ENCODE data around the gene KCNMA1. TPM values are rescaled to one million over a fixed set of nuclear protein-coding genes. Genes with fewer than 3 reads are reported as not detected.

KCNMA1 gene
- total RNA-seq, 4 donors from 2014 or later: 146 to 300 (median 265) TPM

DNA sequence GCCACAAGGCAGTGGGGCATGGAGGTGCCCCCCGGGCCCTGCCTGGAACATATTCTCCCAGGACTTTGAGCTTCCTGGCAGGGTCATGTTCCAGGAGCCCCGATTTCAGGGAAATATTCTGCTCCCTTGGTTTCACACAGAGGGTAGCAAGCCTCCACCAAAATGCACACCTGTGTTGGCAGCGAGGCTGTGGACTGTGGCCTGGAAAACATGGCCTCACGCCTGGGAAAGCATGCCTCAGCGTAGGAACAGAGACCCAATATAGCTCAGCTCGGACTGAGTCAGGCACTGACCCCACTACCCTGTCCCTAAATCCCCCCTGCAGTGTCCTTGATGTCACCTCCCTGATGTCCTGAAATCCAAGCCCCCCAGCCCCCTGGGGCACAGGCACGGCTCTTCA lies 92.0 kb downstream of the KCNMA1 start:
- Histone ChIP-seq H3K27me3 (no peaks in the 10 kb centered on the region), H3K9me3 (no peaks in the 10 kb centered on the region), H3K4me1 (peaks cover 0 to 53% (median 32%) of the 10 kb centered on the region in 4 donors), H3K27ac (replicated peaks in 1 of 4) (peak overlapping the region in 3 of 4 donors; percentile 18 to 50 (median 22)), H3K4me3 (no peak overlapping the region), H3K36me3 (no peaks in the 10 kb centered on the region)
- intact Hi-C loops (cut with DNase I): no loop called here
- TF ChIP-seq POLR2A (IDR thresholded peaks at IDR 0.05; ENCODE audit: low read depth) (no peak), EP300 (IDR thresholded peaks at IDR 0.05) (no peak), POLR2AphosphoS5 (IDR thresholded peaks at IDR 0.05) (no peak)
- TF ChIP-seq, protein P1, sequence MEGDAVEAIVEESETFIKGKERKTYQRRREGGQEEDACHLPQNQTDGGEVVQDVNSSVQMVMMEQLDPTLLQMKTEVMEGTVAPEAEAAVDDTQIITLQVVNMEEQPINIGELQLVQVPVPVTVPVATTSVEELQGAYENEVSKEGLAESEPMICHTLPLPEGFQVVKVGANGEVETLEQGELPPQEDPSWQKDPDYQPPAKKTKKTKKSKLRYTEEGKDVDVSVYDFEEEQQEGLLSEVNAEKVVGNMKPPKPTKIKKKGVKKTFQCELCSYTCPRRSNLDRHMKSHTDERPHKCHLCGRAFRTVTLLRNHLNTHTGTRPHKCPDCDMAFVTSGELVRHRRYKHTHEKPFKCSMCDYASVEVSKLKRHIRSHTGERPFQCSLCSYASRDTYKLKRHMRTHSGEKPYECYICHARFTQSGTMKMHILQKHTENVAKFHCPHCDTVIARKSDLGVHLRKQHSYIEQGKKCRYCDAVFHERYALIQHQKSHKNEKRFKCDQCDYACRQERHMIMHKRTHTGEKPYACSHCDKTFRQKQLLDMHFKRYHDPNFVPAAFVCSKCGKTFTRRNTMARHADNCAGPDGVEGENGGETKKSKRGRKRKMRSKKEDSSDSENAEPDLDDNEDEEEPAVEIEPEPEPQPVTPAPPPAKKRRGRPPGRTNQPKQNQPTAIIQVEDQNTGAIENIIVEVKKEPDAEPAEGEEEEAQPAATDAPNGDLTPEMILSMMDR (IDR thresholded peaks at IDR 0.05): no peak
- 75% methylated on average over 6 of the region's 7 CpGs for WGBS
- no peak for DNase-seq (ENCODE audit: extremely low spot score)

DNA sequence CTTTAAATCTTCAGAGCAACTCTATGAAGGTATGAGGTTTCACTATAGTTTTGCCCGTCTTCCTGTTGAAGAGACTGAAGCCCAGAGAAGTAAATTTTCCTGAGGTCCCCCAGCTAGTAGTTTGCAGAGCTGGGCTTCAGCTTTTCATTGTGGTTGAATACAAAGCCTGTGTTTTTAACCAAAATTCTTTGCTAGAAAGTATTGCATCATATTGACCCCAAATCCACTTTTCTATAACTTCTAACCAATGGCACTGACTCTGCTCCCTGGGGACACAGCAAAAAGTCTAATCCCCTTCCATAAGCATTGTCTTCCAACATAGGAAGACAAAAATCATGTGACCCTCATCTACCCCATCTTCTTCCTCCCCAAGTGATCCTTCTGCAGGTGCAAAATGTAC lies 93.0 kb downstream of the KCNMA1 start:
- Histone ChIP-seq H3K27me3 (no peaks in the 10 kb centered on the region), H3K4me1 (peaks cover 0 to 49% (median 31%) of the 10 kb centered on the region in 4 donors), H3K4me3 (no peak overlapping the region), H3K27ac (replicated peaks in 1 of 4) (no peak overlapping the region), H3K9me3 (no peaks in the 10 kb centered on the region), H3K36me3 (no peaks in the 10 kb centered on the region)
- no peak for TF ChIP-seq EP300 (IDR thresholded peaks at IDR 0.05)
- TF ChIP-seq POLR2A (IDR thresholded peaks at IDR 0.05; ENCODE audit: low read depth): no peak
- no peak for TF ChIP-seq POLR2AphosphoS5 (IDR thresholded peaks at IDR 0.05)
- TF ChIP-seq, protein P1 (IDR thresholded peaks at IDR 0.05): no peak
- no peak for DNase-seq (ENCODE audit: extremely low spot score)
- intact Hi-C loops (cut with DNase I): no loop called here
- WGBS: 96% methylated on average over 1 of the region's 1 CpG

DNA sequence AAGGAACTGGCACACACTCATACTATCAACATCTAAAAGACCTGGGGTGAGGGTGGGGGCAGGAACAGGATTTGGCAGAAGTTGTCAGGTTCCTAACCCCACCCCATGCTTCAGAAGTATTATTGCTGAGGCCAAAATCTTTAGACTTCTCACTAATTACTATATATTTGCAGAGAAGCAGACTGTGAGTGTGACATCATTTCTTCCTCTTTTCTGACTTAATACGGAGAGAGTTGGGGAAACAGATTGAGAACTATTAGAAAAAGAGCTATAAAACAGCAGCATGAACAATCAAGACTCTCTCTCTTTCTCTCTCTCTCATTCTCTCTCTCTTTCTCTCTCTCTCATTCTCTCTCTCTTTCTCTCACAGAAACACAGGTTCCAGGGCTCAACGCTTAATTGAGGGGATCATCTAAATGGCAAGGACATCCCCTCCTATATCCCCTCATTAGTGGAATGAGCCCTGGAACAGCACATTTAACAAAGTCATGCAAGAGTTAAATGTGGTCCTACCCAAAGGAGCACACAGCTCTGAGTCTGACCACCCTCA lies 94.8 kb downstream of the KCNMA1 start:
- no peak overlapping the region for H3K4me3 ChIP-seq
- no peaks in the 10 kb centered on the region for H3K27me3 ChIP-seq
- H3K4me1 ChIP-seq: peaks cover 0 to 48% (median 39%) of the 10 kb centered on the region in 4 donors
- no peak for DNase-seq (ENCODE audit: extremely low spot score)
- no peak overlapping the region for H3K27ac ChIP-seq (replicated peaks in 1 of 4)
- intact Hi-C loops (cut with DNase I): no loop called here
- no peaks in the 10 kb centered on the region for H3K9me3 ChIP-seq
- WGBS: 98% methylated on average over 2 of the region's 2 CpGs
- no peaks in the 10 kb centered on the region for H3K36me3 ChIP-seq
- TF ChIP-seq POLR2AphosphoS5 (IDR thresholded peaks at IDR 0.05) (no peak), EP300 (IDR thresholded peaks at IDR 0.05) (no peak), POLR2A (IDR thresholded peaks at IDR 0.05; ENCODE audit: low read depth) (no peak)
- TF ChIP-seq, protein P1 (IDR thresholded peaks at IDR 0.05): no peak

DNA sequence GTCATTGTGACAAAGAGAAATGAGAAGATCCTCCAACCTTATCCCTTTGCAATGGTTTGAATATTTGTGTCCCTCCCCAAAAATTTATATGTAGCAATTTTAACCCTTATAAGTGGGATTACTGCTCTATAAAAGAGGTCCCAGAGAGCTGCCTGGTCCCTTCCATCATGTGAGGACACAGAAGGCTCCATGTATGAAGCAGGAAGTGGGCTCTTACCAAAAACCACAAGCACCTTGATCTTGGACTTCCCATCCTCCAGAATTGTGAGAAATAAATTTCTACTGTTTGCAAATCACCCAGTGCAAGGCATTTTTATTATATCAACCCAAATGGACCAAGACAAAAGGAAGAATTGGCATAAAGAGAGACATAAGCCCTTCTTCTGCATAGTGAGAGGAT lies 95.7 kb downstream of the KCNMA1 start:
- H3K9me3 ChIP-seq: no peaks in the 10 kb centered on the region

More for the DNA sequence above, 95.7 kb downstream of the KCNMA1 start:
- TF ChIP-seq POLR2AphosphoS5 (IDR thresholded peaks at IDR 0.05): no peak
- TF ChIP-seq POLR2A (IDR thresholded peaks at IDR 0.05; ENCODE audit: low read depth): no peak
- TF ChIP-seq, protein P1 (IDR thresholded peaks at IDR 0.05): no peak
- no peak for TF ChIP-seq EP300 (IDR thresholded peaks at IDR 0.05)
- intact Hi-C loops (cut with DNase I): no loop called here
- Histone ChIP-seq H3K27ac (replicated peaks in 1 of 4) (no peak overlapping the region), H3K4me1 (peaks cover 0 to 48% (median 39%) of the 10 kb centered on the region in 4 donors), H3K27me3 (no peaks in the 10 kb centered on the region), H3K4me3 (no peak overlapping the region), H3K36me3 (no peaks in the 10 kb centered on the region)
- no peak for DNase-seq (ENCODE audit: extremely low spot score)
